Stimulated activated CD8-positive, alpha-beta memory T cell treated with anti-CD3 and anti-CD28 coated beads, Interleukin-4, amount 100 ng/mL, for 4 hours (primary cell): ENCODE results near the gene GRK1.

Source experiments
- DNase-seq, 2 donors: peaks; one replicate each; pipeline ENCODE4 v3.0.0-alpha.2; 2020; ENCODE audit warnings: low read depth in 2 of 2, low spot score in 1 of 2

The GRK1 gene

GRCh38 chr13:113774177-113775107, 107.4 kb downstream of the GRK1 start:
- DNase-seq = no peak

- DNase-seq = no peak
Measured at GRCh38 chr13:113775451-113776145, 108.6 kb downstream of the GRK1 start.

GRCh38 chr13:113776231-113777125, 109.5 kb downstream of the GRK1 start:
- no peak for DNase-seq

GRCh38 chr13:113777311-113778260, 110.6 kb downstream of the GRK1 start:
- no peak for DNase-seq

- DNase-seq = no peak
Measured at GRCh38 chr13:113781571-113781970, 114.6 kb downstream of the GRK1 start.

GRCh38 chr13:113782472-113782871, 115.5 kb downstream of the GRK1 start:
- no peak for DNase-seq

- DNase-seq = no peak
Measured at GRCh38 chr13:113783200-113783881, 116.3 kb downstream of the GRK1 start.

GRCh38 chr13:113783966-113784644, 117.1 kb downstream of the GRK1 start:
- no peak for DNase-seq

GRCh38 chr13:113784645-113785024, 117.6 kb downstream of the GRK1 start:
- no peak for DNase-seq

- DNase-seq = no peak
Measured at GRCh38 chr13:113785051-113786010, 118.3 kb downstream of the GRK1 start.

GRCh38 chr13:113786262-113786841, 119.3 kb downstream of the GRK1 start:
- no peak for DNase-seq
